ENCODE measurements around the gene EPGN. TPM values are rescaled to one million over a fixed set of nuclear protein-coding genes. Genes with fewer than 3 reads are reported as not detected.

EPGN gene
- total and polyA plus RNA-seq, 2 of the 8 experiments (the other 6 are each of a cell fraction or from before 2014, with no cell fraction given), result not detected

DNA sequence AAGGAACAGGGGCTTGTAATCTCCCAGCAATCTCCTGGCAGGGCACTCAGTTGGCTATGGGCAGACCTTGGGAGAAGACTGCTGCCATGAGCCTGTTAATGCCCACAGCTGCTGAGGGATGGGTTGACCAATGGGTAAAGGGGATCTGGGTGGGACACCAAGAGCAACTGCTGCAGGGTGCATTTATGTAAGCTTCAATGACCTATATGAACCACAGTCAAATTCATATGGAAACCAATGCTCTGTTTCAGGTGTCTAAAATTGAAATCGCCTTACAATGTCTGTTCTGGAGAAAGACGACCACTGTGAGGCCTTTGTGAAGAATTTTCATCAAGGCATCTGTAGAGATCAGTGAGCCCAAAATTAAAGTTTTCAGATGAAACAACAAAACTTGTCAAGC is 6.1 kb downstream of the EPGN start:
- Histone ChIP-seq H3K36me3 (ENCODE audit: control insufficient read depth in 2 of 4, insufficient read depth in 4 of 4, low read length in 3 of 4) (no peaks in the 10 kb centered on the region), H2BK5ac (ENCODE audit: low read depth, low read length) (no peak overlapping the region), H2BK120ac (replicated peaks; ENCODE audit: low read depth, low read length) (no peak overlapping the region), H4K91ac (replicated peaks; ENCODE audit: insufficient read length, low read length) (no peak overlapping the region), H2BK12ac (ENCODE audit: low read depth, low read length) (no peak overlapping the region), H3K9me3 (ENCODE audit: insufficient read depth in 2 of 2, low read depth in 1 of 2, low read length in 1 of 2) (no peaks in the 10 kb centered on the region), H3K4me1 (replicated peaks in 1 of 4; ENCODE audit: control insufficient read depth in 3 of 4, insufficient read depth in 4 of 4, low read length in 3 of 4) (no peaks in the 10 kb centered on the region), H4K20me1 (replicated peaks in 1 of 2; ENCODE audit: control insufficient read depth in 1 of 2, insufficient read depth in 2 of 2, low read length in 2 of 2) (no peaks in the 10 kb centered on the region), H3K14ac (ENCODE audit: insufficient read length) (no peak overlapping the region), H3K23ac (ENCODE audit: insufficient read length) (no peak overlapping the region), H3K27ac (ENCODE audit: low read depth, low read length) (no peak overlapping the region), H3K18ac (ENCODE audit: extremely low read depth, low read length) (no peak overlapping the region), H3K27me3 (replicated peaks in 1 of 4; ENCODE audit: control insufficient read depth in 3 of 4, extremely low read depth in 1 of 4, insufficient read depth in 3 of 4, low read length in 3 of 4) (no peaks in the 10 kb centered on the region), H2AK5ac (ENCODE audit: low read depth, low read length) (no peak overlapping the region), H2AFZ (ENCODE audit: low read length) (no peak overlapping the region), H3K79me2 (ENCODE audit: control insufficient read depth in 1 of 2, insufficient read depth in 2 of 2, low read length in 2 of 2) (no peaks in the 10 kb centered on the region), H3K4me3 (ENCODE audit: extremely low read depth in 1 of 4, insufficient read depth in 2 of 4, low read depth in 3 of 4, low read length in 4 of 4) (no peak overlapping the region), H3K4me2 (ENCODE audit: insufficient read depth in 1 of 2, low read depth in 2 of 2, low read length in 2 of 2) (no peak overlapping the region), H3K56ac (replicated peaks; ENCODE audit: insufficient read length, low read depth, low read length) (no peak overlapping the region), H3K4ac (replicated peaks; ENCODE audit: insufficient read length, low read depth, low read length) (no peak overlapping the region), H2BK20ac (ENCODE audit: low read length) (no peak overlapping the region), H3K9ac (replicated peaks in 1 of 4; ENCODE audit: extremely low read depth in 1 of 4, low read depth in 3 of 4, low read length in 3 of 4) (no peak overlapping the region), H4K8ac (ENCODE audit: extremely low read depth, insufficient read depth, low read length) (no peak overlapping the region), H3K23me2 (ENCODE audit: low read depth, low read length) (no peaks in the 10 kb centered on the region), H3K79me1 (ENCODE audit: low read depth, low read length) (no peaks in the 10 kb centered on the region), H2BK15ac (ENCODE audit: low read length) (no peak overlapping the region), H4K5ac (ENCODE audit: insufficient read length, low read depth, low read length) (no peak overlapping the region)
- FAIRE-seq (no peak), DNase-seq (ENCODE audit: low read depth in 1 of 2, low spot score in 2 of 2) (no peak)
- ChIA-PET POLR2A (ENCODE audit: partially characterized antibody) (no interaction called here), CTCF (ENCODE audit: partially characterized antibody) (interaction anchor here (1.2 to 1.8 kb wide), 3 partner anchors 125 to 361 kb away, joined by 3 to 8 read pairs (median 5); no protein-coding TSS in a partner anchor)
- WGBS, 2 experiments (ENCODE audit: extremely low coverage in 1 of 2, insufficient coverage in 1 of 2, insufficient read length in 1 of 2, insufficient replicate concordance in 2 of 2, low coverage in 1 of 2, low lambda C conversion rate in 2 of 2, missing lambda C conversion rate in 1 of 2), result 86% methylated on average over 2 of the region's 2 CpGs; no CpG with 5 or more reads in 1 of the 2 experiments
- TF ChIP-seq SP1 (IDR thresholded peaks at IDR 0.05; ENCODE audit: low read depth, low read length) (no peak), POLR2A (IDR thresholded peaks at IDR 0.05; ENCODE audit: control extremely low read depth in 1 of 2, low read depth in 2 of 2, low read length in 2 of 2) (no peak), PHF8 (conservative IDR thresholded peaks at IDR 0.05; ENCODE audit: low read depth, low read length) (no peak), CHD2 (IDR thresholded peaks at IDR 0.05; ENCODE audit: low read length) (no peak), TAF1 (IDR thresholded peaks at IDR 0.05; ENCODE audit: low read depth, low read length) (no peak), JUND (IDR thresholded peaks at IDR 0.05; ENCODE audit: low read length) (no peak), MAX (IDR thresholded peaks at IDR 0.05) (no peak), TEAD4 (IDR thresholded peaks at IDR 0.05; ENCODE audit: low read depth, low read length) (no peak), SIRT6 (IDR thresholded peaks at IDR 0.05; ENCODE audit: low read length) (no peak), KDM4A (IDR thresholded peaks at IDR 0.05; ENCODE audit: low read depth, low read length, severe bottlenecking) (no peak), TBP (IDR thresholded peaks at IDR 0.05; ENCODE audit: low read depth, low read length) (no peak), SP2 (IDR thresholded peaks at IDR 0.05; ENCODE audit: low read length) (no peak), MAFK (IDR thresholded peaks at IDR 0.05; ENCODE audit: low read depth, low read length) (no peak), ZNF274 (IDR thresholded peaks at IDR 0.05; ENCODE audit: borderline replicate concordance, extremely low read depth, low read length) (no peak), SIN3A (conservative IDR thresholded peaks at IDR 0.05 in 1 of 2, IDR thresholded peaks at IDR 0.05 in 1 of 2; ENCODE audit: low read depth in 1 of 2, low read length in 2 of 2) (no peak)
- TF ChIP-seq, protein P1, sequence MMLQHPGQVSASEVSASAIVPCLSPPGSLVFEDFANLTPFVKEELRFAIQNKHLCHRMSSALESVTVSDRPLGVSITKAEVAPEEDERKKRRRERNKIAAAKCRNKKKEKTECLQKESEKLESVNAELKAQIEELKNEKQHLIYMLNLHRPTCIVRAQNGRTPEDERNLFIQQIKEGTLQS (IDR thresholded peaks at IDR 0.05; ENCODE audit: insufficient read depth, low read depth, low read length), result no peak

All from H1 (cell line).